GM19035 (cell line): ENCODE results near the gene TOP2B.

Source experiments
- ATAC-seq: cut with Tn5 transposase; IDR thresholded peaks from one replicate; pipeline ENCODE4 v1.9.1; 2021; ENCODE audit not compliant: unreplicated experiment

TOP2B gene, protein sequence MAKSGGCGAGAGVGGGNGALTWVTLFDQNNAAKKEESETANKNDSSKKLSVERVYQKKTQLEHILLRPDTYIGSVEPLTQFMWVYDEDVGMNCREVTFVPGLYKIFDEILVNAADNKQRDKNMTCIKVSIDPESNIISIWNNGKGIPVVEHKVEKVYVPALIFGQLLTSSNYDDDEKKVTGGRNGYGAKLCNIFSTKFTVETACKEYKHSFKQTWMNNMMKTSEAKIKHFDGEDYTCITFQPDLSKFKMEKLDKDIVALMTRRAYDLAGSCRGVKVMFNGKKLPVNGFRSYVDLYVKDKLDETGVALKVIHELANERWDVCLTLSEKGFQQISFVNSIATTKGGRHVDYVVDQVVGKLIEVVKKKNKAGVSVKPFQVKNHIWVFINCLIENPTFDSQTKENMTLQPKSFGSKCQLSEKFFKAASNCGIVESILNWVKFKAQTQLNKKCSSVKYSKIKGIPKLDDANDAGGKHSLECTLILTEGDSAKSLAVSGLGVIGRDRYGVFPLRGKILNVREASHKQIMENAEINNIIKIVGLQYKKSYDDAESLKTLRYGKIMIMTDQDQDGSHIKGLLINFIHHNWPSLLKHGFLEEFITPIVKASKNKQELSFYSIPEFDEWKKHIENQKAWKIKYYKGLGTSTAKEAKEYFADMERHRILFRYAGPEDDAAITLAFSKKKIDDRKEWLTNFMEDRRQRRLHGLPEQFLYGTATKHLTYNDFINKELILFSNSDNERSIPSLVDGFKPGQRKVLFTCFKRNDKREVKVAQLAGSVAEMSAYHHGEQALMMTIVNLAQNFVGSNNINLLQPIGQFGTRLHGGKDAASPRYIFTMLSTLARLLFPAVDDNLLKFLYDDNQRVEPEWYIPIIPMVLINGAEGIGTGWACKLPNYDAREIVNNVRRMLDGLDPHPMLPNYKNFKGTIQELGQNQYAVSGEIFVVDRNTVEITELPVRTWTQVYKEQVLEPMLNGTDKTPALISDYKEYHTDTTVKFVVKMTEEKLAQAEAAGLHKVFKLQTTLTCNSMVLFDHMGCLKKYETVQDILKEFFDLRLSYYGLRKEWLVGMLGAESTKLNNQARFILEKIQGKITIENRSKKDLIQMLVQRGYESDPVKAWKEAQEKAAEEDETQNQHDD (N-terminal part only)

DNA sequence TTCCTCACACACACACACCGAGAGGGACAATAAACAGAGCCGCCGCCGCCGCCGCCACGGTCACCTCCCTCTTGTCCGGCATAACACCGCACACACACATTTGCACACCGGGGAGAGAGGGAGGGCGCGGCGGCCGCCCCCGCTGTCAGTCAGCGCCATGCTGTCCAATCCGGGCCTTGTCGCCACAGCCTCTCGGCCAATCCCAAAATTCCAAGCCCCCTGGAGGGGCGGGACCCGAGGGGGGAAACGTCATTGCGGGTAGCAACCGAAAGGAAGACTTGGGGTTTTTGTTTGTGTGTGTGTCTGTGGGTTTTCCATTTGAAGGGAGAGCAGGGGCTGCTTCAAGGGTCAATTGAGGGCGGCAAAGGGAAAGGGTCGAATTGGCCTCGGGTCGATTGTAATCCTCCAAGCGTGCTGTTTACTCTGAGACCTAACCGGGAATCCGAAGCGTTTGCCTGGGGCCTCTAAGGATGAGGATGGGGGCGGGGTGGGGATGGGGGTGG, at the start of gene TOP2B:
TOP2B (minus strand) TSS at position 96 of the 503 bp plus-strand sequence. CDS start 610 bp downstream, outside the sequence.
- peak; percentile 90 for ATAC-seq

DNA sequence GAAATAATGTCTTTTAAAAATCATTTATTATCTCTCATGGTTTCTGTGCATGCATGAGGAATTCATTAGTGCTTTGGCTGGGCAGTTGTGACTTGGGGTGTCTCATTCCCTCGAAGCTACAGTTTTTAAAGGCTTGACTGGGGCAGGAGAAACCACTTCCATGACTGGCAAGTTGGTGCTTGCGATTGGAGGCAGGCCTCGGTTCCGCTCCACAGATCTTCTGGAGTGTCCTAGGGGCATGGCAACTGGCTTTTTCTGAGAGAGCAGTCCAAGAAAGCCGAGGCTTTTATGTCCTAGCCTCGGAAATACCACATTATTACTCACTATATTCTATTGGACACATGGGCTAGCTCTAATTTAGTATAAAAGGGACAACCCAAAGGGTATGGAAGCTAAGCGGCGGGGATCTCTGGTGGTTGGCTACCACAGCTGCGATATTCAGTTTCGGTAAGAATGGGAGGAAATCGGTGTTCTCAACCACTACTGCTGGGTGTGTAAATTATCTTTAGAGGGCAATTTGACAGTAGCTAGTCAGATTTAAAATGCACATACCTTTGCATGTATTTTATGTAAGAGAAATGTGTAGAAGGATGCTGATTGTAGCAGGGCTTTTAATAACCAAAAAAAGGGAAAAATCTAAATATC, 48.8 kb upstream of the TOP2B start:
- no peak for ATAC-seq

DNA sequence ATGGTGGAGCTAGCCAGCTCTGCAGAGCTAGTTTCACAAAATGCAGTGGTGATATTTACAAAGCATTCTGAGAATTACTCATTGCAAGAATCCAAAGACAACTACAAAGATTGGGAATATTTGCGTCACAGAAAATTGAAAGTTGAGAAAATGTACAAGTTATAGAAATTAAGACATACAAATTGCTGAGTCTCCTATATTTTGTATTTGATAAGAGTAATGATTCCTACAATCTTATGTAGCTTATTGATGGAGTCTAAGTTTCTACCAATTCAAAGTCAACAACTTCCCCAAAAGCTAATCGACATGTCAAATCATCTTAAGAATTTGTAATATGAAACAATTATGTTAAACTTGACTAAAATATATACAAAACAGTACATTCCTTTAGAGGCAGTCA, 46.4 kb upstream of the TOP2B start:
- no peak for ATAC-seq

DNA sequence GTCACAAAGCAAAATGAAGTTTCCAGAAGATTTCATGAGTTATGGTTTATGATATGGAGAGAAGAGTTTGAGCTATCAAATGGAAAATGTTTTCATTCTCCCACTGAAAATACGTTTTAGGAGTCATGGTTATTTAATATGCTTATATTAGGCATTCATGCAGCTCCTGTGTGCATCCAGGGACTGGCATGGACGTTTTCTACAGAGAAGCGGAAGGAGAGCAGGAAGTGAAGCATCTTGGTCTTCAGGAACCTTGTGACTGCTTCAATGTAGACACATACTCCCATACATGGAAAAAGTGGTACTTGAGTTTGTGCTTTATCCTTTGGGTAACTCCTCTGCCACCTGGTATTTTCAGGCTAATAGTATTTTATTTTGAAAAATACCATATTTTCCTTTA, 43.3 kb upstream of the TOP2B start:
- ATAC-seq: no peak

DNA sequence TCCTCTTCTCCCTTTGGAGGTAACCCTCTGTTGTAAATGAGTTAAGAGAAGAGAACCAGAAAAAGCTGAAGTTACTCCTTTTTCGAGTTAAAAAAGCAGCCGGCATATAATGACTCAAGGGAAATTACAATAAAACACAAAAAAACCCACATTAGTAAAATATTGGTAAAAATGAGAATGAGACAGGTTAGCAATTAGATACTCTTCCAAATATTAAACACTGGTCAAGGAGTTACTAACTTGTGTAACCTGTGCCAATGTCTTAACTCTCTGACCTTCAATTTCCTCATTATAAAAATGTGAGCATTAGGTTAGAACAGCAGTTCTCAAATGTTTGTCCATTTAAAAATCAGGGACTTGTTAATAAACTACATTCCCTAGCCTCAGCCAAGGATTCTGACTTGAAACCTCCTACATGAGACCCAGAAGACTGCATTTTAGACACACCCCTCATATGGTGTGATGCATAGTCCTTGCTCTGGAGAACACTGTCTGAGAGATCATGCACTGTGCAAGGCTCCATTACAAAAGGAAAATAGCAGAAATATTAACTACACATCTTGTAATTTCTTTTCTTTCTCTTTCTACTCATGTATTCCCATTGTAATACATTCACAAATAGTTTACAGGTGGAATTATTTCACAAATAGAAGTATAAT, 42.7 kb upstream of the TOP2B start:
- ATAC-seq: no peak

DNA sequence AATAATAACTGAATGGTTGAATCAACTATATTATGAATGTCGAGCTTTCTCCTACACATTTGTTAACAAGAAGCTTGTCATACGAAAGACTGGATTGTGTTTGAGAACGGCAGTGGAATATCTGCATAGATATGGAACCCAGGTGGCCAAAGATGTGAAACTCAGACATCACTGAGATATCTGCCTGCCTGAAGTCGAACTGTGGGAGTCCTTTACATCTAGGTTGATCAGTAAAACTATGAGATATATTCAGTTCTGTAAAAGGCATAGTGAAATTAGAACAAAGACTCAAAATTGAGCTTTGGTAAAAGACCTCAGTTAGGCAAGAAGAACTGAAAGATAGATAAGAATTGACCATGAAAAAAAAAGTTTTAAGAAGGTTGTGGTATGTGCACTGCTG, 41.5 kb upstream of the TOP2B start:
- ATAC-seq: no peak

DNA sequence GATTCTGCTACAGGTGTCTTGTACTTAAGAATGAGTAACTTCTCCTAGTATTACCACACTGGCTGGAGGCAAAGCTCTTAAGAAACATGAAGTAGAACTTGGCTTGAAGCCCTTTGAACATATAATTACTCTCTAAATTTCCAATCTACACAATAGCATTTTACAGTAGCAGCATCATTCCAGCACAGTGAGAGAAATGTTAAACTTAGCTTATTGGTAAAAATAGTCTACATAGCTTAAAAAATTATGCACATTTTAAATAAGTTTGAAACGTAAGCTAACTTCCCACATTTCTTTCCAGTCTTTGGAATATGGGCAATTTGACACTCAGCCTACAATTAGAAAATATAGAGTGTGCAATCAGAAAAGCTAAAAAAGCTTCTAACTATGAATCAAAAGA, 32.8 kb upstream of the TOP2B start:
- no peak for ATAC-seq

DNA sequence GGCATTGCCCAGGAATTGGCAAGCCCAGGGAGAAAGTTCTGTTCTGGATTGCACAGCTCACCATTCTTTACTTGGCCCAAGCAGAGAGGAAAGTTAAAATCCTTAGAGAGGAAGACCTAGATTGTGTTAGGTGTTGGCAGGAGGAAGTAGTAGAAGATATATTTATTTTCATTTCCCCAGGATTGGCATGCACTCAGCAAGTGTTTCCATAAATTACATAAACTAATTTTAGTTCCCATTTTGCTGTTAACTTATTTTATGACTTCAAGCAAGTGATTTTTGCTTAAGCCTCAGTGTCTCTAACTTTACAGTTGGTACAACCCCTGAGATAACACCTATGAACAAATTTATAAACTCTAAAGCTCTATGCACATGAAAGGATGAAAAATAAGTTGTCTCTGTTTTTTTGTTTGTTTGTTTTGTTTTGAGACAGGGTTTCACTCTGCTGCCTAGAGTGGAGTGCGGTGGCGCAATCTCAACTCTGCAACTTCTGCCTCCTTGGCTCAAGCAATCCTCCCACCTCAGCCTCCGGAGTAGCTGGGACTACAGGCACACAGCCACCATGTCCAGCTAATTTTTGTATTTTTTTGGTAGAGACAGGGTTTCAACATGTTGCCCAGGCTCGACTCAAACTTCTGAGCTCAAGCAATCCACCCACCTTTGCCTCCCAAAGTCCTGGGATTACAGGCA, 31.2 kb upstream of the TOP2B start:
- ATAC-seq: no peak

DNA sequence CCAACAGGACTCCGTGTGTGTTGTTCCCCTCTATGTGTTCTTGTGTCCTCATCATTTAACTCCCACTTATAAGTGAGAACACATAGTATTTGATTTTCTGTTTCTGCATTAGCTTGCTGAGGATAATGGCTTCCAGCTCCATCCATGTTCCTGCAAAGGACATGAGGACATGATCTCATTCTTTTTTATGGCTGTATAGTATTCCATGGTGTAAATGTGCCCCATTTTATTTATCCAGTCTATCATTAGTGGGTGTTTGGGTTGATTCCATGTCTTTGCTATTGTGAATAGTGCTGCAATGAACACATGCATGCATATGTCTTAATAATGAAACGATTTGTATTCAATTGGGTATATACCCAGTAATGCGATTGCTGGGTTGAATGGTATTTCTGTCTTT, 28.5 kb upstream of the TOP2B start:
- no peak for ATAC-seq

DNA sequence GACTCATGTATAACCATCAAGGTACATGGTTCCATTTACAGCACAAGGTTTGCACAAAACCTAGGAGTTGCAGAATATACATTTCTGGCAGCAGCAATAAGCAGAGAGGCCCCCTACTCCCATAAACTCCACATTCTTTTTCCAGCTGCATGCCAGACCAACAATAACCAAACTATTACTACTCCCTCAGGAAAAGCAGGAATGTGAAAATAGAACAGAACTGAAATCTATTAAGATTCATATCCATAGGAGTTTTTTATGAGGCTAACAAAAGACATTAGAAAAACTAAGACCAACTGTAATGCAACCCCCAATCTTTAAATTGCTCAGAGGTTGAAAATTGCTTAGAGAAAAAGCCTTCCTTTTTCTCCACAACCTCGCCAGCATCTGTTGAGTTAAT, 27.6 kb upstream of the TOP2B start:
- ATAC-seq: no peak

DNA sequence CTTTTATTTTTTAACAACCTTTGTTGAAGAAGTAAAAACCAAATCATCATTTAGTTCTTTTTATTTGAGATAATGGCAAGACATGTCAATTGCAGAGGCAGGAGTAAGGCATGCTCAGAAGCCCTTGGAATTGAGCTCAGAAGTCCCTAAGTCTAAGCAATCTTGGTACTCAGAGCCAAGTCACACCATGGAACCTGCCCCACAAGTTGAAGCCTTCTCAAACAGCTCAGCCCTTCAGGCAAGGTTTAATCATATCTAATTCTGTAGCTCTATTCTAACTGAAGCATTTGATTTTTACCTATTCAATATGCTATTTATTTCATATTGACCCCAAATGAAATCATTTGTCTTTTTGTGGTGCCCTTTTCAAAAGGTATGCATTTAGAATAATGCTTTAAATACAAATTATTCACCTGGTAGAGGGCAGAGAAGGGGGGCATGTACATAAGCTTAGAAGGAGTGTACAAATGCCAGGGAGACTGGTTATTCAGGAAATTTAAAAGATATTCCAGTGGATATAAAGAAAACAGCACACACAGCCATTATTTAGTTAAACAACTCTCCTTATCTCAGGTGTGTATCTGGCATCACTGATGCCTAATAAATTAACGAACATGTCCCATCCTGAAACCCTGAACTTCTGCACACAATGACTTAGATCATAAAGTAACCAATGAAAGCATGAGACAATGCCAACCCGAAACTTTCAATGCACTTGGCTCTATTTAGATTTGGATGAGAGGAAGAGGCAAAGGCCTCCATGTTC, 26.2 kb upstream of the TOP2B start:
- ATAC-seq: no peak

DNA sequence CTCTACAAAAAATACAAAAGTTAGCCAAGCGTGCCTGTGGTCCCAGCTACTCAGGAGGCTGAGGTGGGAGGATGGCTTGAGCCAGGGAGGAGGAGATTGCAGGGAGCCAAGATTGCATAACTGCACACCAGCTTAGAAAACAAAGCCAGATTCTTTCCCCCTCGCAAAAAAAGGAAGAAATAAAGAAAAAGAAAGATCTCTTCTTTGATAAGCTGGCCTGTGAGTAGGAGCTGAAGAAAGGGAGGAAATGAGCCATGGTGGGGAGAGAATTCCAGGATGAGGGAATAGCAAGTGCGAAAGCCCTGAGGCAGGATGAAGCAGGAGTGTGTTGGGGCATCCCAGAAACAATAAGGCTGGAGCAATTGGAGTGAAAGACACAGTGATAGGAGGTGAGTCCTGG, 24.5 kb upstream of the TOP2B start:
- ATAC-seq: no peak

DNA sequence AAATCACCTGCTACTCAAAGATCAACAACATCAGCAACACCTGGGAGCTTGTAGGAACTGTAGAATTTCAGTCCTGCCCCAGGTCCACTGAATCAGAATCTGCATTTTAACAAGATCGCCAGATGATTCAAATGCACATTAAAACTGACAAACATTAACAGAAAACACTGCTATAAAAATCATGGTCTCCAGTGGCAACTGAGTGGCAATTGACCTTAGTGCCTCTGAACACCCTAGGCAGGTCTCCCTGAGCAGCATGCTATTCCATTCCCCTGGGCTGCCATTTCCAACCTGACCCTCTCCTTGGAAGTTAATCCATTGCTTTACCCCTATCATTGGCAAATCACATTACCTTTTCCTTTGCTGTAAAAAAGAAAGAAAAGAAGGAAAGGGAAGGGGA, 23.0 kb upstream of the TOP2B start:
- ATAC-seq: no peak

DNA sequence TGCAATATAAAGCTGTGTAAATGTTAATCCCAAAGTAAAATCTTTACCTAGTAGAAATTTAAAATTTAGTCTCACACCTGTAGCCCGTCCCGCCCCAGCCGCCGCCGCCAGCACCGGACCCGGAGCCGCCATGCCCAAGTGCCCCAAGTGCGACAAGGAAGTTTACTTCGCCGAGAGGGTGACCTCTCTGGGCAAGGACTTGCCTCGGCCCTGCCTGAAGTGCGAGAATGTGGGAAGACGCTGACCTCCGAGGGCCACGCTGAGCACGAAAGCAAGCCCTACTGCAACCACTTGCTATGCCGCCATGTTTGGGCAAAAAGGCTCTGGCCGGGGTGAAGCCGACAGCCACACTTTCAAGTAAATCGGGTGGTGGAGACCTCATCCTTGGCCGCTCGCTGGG, 22.1 kb upstream of the TOP2B start:
- ATAC-seq: no peak

DNA sequence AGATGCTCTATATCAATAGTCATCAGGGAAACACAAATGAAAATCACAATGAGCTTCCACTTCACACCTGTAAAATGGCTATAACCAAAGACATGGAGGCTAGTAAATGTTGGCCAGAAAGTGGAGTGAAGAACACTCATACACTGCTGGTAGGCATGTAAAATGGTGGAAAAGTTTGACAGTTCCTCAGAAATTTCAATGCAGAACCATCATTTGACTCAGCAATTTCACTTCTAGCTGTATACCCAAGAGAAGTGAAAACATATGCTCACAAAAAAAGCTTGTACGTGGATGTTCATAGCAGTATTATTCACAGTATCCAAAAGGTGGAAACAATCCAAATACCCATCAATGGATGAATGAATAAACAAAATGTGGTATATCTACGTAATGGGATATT, 19.2 kb upstream of the TOP2B start:
- ATAC-seq: no peak

DNA sequence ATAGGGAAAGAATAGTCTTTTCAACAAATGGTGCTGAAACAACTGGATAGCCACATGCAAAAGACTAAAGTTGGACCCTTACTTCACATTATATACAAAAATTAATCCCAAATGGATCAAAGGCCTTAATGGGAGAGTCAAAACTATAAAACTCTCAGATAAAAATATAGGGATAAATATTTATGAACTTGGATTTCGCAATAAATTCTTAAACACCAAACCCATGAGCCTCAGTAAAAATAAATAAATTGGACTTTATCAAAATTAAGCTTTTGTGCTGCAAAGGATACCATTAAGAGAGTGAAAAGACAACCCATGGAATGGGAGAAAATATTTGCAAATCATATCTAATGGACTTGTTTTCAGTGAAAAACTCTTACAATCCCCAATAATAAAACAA, 18.7 kb upstream of the TOP2B start:
- no peak for ATAC-seq

DNA sequence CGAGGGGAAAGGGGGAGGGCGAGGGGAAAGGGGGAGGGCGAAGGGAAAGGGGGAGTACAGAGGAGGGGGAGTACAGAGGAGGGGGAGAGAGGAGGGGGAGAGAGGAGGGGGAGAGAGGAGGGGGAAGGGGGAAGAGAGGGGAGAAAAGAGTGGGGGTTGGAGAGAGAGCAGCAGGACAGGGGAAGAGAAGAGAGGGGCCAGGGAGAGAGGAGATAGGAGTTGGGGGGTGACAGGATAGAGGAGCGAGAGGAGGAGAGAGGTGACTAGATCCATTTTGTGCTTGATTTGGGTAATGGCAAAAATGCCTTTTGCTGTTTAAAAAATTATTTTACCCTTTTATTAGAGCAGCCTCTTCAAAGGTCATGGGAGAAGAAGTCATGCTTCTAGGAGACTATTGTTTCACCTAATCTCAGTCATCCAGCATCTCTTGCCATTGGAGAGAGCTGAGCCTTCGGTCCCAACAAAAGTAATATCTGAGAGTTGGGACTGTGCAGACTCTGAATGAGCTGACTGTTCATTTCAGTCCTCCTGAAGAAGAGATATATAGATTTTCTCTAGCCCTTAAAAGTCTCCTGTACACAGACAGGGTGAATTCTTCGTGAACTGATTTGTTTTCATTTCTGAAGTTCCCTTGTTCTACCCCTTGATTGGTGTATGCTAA, 15.1 kb upstream of the TOP2B start:
- ATAC-seq: no peak

DNA sequence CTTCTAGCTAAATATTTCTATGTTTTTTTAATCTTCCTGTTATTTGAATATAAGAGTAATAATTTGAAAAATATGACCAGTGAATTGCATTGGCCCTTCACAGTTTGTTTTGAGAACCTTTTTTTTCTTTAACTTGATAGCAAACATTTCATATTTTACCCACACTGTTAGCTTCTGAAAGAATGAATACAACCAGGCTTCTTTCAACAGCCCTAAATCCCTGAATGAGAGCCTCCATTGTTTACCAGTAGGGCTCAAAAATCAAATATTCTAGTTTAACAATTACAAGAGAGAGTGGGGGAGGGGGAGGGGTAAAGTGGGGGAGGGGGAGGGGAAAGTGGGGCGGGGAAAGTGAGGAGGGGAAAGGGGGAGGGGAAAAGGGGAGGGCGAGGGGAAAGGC, 14.5 kb upstream of the TOP2B start:
- no peak for ATAC-seq

DNA sequence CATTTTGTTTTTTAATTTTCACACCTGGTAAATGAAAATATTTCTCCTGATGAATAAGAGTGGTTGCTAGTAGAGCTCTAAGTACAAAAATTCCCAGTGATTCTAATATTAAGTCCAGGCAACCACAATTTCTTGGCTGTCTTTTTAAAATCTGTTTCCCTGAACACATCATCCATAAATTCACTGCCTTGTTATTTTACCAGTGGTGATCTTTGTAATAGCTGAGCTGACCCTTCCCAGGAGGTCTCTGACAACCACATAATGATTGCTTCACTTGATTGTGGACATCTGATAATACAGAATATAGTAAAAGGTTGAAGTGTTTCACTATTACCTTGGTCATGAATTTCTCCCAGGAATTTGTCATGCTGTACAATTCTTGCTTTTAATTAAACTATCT, 13.9 kb upstream of the TOP2B start:
- no peak for ATAC-seq
